OCI-M1 (cell line): ENCODE data around the gene MAP4K2.

Source experiments
- DNase-seq: peaks from one replicate; lab custom pipeline; 2025; lab: John Stamatoyannopoulos, UW

Gene MAP4K2

DNA sequence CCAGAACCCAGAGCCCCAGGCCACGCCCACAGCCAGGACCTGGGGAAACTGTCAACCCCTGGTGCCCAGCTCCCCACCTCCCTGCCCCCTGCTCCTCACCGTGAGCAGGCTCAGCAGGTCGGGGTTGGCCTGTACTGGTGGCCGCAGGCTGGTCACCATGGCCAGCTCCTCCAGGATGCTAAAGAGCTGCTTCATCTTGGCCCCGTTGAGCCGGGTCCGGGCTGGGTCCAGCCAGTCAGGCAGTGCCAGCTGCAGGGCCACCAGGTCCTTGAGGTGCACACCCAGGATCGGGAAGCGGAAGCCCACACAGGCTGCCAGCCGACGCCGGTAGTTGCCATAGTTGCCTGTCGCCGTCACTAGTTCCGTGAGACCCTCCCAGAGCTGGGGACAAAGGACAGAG lies 66.4 kb downstream of the MAP4K2 start:
- no peak for DNase-seq

- no peak for DNase-seq
Observed at GRCh38 chr11:64735725-64736259, 67.2 kb downstream of the MAP4K2 start.
